ENCODE measurements around the gene MSANTD2.

Gene MSANTD2

DNA sequence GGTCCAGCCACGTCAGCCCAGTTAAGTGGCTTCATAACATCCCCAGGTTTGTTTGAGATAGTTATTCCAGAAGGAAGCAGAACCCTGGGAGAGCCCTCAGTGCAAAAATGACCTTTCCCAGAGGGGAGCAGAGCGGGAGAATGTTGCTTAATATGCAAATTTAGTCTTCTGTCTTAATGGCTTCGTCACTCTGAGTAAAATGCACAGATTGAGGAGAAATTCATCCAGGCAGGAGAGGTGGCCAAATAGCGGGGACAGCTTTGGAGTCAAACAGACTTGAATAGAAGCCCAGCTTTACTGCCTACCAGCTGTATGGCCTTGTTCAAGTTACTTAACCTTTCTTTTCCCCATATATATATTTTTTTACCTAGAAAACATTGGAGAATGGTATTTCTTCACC lies 72.7 kb downstream of the MSANTD2 start:
- DNase-seq = no peak

DNA sequence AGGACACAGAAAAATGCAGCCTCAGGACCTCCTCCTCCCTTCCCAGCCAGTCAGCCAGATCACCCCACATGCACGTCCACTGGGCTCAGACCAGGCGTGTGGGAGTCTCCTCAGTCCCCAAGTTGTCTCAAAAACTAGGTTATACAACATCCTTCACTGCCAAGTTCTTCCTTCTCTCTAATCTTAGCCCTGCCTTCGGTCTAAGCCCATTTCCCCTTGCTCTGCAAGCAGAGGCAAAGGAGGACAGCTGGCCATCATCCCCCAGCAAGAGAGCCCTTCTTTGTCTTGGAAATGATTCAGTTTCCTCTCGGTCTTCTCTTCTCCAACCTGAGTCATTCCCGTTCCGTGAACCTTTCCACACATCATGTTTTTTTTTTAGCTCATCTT lies 74.5 kb downstream of the MSANTD2 start:
- DNase-seq = no peak

DNA sequence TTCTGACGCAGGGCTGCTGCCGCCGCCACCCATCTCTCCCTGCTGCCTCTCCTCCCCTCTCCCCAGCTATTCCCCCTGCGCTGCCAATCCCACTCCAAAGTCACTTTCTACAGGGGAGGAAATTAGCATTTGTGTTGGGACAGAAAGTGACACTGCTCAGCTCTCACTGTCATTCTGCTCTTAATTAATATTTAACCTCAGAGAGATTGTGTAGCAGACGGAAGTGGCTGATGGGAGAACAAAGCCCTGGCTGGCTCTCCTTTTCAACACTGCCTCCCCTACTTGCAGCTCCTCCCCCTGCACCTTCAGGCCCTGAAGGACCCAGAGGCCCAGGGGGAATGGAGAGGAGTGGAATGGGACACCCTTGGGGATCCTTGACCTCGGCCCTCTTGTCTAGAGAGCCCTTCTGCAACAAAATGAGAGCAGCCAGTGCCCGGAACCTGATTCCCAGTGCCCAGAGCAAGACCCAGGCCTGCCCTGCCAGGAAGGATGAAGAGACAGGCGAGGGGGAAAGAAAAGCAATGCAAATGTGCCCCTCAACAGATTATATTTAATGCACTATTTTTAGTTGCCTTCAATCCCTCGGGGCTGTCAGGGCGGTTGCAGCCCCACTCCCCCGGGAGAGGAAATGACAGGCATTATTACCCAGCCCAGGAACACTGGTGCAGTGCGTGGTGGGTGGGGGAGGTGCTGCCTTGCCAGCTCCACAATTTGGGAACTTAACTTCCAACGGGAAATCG lies 75.1 kb downstream of the MSANTD2 start:
- DNase-seq = peak; percentile 70

DNA sequence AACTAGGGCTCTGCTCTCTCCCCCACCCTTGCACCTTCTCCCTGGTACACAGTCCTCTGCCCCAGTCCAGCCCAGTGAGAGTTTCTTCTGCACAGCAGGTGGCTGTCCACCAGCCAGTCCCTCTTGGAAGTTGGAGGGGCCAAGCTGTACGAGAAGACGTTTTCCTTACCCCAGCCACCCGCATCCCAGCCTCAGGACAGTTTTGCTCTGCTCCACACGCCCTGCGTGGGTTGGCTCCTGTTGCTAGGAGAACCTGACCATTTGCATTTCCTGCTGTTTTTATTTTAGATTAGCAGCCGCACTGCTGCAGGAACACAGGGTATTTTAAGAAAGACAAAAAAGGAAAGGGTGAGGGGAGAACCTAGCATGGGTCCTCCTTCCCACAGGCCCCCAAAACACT lies 78.0 kb downstream of the MSANTD2 start:
- DNase-seq = no peak

DNA sequence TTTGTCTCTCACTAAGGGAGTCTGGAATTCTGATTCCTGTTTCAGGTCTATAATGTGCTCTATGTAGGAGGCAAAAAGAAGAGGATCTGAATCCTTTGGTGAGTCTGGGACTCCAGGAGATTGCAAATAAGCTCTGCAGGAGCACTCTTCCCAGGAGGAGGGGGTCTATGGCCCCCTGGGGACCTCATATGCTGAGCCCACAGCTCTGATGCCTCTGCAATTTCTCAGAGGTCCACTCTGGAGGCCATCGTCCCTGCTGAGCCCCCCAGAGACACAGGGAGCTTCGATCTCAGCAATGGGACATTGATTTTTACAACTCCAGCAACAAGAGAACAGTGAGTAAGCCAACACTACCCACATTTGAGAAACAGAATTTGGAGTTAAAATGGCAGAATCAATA lies 80.7 kb downstream of the MSANTD2 start:
- no peak for DNase-seq

DNA sequence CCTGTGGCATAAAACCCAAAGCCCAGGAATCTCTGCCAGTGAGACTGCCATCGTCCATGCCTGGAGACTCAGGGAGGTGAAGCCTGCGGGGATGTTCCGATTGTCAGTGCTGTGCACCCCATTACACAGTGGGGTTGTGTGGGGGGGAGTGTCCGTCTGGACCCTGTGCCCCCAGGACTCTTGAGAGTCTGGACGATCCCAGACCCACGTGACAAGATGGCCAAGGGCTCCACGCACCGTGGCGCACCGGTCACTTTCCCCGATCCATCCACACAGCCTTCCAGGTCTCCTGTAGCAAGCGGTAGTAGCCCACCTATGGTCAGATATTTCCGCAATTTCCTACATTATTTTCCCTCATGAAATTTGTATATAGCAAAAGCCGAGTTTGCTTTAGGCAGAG lies 81.4 kb downstream of the MSANTD2 start:
- DNase-seq = no peak

DNA sequence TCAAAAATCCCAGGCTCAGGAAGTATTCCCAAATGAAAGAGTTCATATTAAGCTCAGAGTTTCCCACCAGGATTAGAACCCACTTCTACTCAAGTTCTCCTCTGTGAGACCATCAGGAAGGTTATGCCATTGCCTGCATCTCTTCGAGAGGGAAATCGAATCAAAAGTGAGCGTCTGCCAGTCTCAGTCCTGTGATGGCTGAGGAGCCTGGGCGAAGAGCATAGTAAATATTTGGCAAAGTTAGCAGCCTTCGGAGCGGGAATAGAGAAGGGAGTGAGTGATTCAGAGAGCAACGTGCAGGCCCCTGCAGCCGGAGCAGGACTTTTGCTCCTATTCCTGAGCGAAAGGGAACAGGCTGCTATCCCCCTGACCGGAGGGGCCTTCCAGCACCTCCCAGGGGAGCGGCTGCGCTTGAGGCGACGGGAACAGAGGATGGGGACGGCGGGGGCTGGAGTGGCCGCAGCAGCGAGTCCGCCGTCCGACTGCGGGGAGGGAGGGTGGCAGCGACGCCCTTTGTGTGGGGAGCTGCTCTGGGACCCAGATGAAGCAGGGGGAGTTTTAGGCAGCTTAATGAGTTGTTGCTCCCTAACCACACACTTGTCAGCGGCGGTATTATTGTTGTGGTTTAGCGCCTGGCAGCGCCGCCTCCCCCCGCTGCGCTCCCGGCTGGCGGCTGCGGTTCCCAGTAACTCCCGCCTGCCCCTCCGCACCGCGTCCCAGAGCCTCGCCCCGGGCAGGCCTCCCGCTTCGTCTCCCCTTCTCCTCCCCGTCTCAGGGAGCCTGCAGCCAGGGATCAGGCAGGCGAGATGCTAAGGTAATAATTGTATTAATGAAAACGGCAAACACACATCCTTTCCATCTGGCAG lies 82.2 kb downstream of the MSANTD2 start:
- DNase-seq = no peak

DNA sequence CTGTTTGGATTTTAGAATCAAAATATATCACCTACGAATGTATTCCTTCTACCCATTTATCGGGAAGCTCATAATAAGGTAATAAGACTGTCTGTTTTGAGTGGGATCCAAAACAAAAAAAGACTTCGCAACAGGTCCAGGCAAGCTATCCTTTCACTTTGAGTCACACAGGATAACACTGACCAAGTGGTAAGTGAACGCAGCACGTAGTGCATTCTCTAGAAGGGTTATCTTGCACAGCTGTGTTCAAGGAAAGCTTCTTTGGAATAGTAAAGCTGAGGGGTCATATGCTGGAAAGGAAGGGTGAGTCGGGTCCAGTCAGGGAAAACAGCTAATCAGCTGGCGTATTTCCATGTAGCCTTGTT lies 82.8 kb downstream of the MSANTD2 start:
- DNase-seq = no peak

DNA sequence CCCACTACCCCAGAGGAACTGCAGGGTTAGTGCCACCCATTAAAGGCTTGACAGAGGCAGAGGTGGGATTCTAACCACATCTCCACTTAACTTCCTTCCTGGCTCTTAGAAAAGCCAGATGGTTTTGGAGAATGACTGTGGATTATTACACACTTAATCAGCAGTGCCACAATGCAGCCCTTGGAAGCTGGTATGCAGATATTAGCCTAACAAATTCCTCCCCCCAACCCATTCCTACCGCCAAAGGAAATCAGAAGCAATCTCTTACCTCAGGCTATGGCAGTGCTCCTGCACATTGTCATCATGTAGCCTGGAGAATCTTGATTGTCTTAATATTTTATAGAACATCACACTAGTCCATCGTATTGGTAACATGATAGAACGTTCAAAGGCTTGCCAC lies 83.6 kb downstream of the MSANTD2 start:
- DNase-seq = no peak
